HEK293T (cell line): ENCODE results near the gene RCAN3.

Experiments
- ARNT ChIP-seq: fragments of 450-650 bp; IDR thresholded peaks from 2 replicates; pipeline ENCODE4 v1.6.1; 2017; ENCODE audit warnings: mild to moderate bottlenecking
- BHLHE40 ChIP-seq: fragments of 450-650 bp; IDR thresholded peaks from 2 replicates; pipeline ENCODE4 v1.6.1; 2016; ENCODE audit warnings: mild to moderate bottlenecking, moderate library complexity, borderline replicate concordance
- CTBP1 ChIP-seq: fragments of 450-650 bp; IDR thresholded peaks from 2 replicates; pipeline ENCODE4 v1.6.1; 2016; ENCODE audit warnings: borderline replicate concordance
- ELF4 ChIP-seq: fragments of 450-650 bp; IDR thresholded peaks from 2 replicates; pipeline ENCODE4 v1.6.1; 2017; ENCODE audit warnings: antibody characterized with exemption
- FOXA1 ChIP-seq: fragments of 450-650 bp; IDR thresholded peaks from 2 replicates; pipeline ENCODE4 v1.6.1; 2016; ENCODE audit warnings: mild to moderate bottlenecking
- FOXK2 ChIP-seq: fragments of 450-650 bp; IDR thresholded peaks from 2 replicates; pipeline ENCODE4 v1.6.1; 2016; ENCODE audit warnings: mild to moderate bottlenecking
- FOXM1 ChIP-seq: fragments of 450-650 bp; IDR thresholded peaks from 2 replicates; pipeline ENCODE4 v1.6.1; 2017; ENCODE audit warnings: mild to moderate bottlenecking, borderline replicate concordance
- HDGF ChIP-seq: fragments of 450-650 bp; IDR thresholded peaks from 2 replicates; pipeline ENCODE4 v1.6.1; 2017; ENCODE audit warnings: antibody characterized with exemption, borderline replicate concordance
- LEF1 ChIP-seq: fragments of 450-650 bp; IDR thresholded peaks from 2 replicates; pipeline ENCODE4 v1.6.1; 2017; ENCODE audit warnings: mild to moderate bottlenecking, borderline replicate concordance
- NFRKB ChIP-seq: fragments of 450-650 bp; IDR thresholded peaks from 2 replicates; pipeline ENCODE4 v1.6.1; 2016; ENCODE audit warnings: mild to moderate bottlenecking, moderate library complexity
- SP1 ChIP-seq: fragments of 450-650 bp; IDR thresholded peaks from 2 replicates; pipeline ENCODE4 v1.6.1; 2017
- SUZ12 ChIP-seq: fragments of 450-650 bp; IDR thresholded peaks from 2 replicates; pipeline ENCODE4 v1.6.1; 2016; ENCODE audit warnings: mild to moderate bottlenecking
- TARDBP ChIP-seq: fragments of 450-650 bp; IDR thresholded peaks from 2 replicates; pipeline ENCODE4 v1.6.1; 2016
- ZNF384 ChIP-seq: fragments of 450-650 bp; IDR thresholded peaks from 2 replicates; pipeline ENCODE4 v1.6.1; 2016

DNA sequence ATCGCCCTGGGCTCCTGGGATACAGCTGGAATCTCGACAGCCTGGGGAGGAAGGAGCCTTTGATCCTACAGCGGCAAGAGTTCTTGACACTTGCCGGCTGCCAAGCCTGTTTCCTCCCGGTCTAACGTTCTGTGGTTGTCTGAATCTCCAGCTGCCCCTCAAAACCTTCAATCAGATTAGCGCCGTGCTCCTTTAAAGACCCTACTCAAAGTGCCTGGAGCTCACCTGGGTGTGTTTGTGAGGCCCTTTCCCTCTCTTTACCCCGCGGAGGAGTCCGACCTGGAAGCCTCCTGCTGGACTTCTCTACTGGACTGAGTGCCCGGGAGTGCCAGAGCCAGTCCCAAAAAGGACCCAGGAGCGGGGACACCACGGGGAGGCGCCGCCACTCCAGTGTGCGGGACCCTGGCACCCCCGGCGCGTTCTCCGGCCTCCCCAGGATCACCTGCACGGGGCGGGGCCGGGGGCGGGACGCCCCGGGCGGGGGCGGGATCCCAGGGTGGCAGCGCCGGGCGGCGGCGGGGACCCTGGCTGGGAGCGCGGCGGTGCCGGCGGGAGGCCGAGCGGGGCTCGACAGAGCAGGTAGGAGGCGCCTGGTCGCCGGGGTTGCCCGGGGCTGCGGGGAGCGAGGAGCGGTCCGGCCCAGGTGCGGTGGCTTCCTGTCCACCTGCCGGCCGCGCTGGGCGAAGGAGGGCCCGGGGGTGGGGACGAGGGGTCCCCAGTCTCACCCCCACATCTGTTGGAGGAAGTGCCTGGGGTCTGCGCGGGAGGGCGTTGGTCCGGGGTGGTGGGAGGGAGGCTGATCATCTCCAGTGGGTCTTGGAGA, 53.2 kb downstream of the RCAN3 start, which contains the start of gene NCMAP:
- no peak for TF ChIP-seq CTBP1
- no peak for TF ChIP-seq FOXA1
- no peak for TF ChIP-seq SUZ12
- no peak for TF ChIP-seq HDGF
- no peak for TF ChIP-seq ARNT
- TF ChIP-seq ELF4: no peak
- no peak for TF ChIP-seq TARDBP
- TF ChIP-seq FOXK2: no peak
- TF ChIP-seq FOXM1: no peak
- TF ChIP-seq BHLHE40: no peak
- TF ChIP-seq ZNF384: no peak
- TF ChIP-seq LEF1: no peak
- TF ChIP-seq SP1: no peak
- TF ChIP-seq NFRKB: no peak
